Stimulated activated CD8-positive, alpha-beta memory T cell treated with anti-CD3 and anti-CD28 coated beads, Interleukin-4, amount 100 ng/mL, for 24 hours (primary cell): ENCODE data around the gene NUDT7.

Experiments used
- DNase-seq: peaks from one replicate; pipeline ENCODE4 v3.0.0-alpha.2; 2020; ENCODE audit warnings: low read depth

NUDT7 gene

DNA sequence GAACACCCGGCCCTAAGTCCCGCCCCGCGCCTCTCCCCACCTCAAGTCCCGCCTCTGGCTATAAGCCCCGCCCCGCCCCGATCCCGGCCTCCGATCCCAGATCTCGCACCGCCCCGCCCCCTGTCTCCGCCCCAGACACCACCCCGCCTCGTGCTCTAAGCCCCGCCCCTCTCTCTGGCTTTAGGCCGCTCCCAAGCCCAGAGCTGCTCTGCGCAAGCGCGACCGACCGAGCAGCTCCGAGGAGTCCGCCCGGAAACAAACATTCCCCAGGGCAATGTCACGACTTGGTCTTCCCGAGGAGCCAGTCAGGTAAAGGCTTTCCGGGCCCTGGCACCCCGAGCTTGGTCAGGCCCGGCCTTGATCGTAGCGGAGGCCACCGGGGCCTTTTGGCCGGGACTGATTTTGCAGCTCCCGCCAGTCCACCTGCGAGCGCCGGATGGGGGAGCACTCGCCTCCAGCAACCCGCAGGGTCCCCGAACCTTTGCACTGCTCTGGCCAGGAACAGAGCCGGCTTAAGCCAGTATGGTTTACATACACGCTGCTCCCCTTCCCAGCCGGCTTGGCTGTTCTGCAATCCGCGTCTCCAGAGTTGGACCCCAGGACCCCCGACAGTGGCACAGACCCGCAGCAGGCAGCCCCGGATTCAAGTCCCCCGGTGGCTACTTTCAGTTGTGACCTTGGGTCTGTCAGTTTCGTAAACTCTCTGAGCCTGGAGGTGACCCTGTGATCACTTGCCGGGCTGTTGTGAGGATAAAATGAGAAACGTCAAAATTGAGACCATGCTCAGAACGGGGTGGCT, at the start of gene NUDT7:
NUDT7 (plus strand) TSS at position 206 of the 799 bp plus-strand sequence; CDS start at position 275, 69 bp downstream.
- DNase-seq = peak; percentile 97

DNA sequence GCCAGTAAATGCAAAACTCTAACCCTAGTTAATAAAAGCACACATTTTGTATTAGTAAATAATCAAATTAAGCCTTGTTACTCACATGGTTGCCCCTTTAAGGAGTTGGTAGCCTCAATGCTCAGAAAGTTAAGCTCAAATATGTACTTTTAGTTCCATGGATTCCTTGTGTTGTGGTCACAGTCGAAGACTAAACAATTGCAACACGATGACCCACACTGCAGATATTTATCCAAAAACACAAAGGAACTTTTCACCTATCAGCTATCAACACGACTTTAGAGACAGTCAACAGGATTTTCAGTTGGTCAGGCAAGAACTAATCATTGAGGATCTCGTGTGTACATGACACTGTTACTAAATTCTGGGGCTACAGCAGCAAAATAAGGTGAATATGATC, 47.4 kb upstream of the NUDT7 start:
- no peak for DNase-seq

DNA sequence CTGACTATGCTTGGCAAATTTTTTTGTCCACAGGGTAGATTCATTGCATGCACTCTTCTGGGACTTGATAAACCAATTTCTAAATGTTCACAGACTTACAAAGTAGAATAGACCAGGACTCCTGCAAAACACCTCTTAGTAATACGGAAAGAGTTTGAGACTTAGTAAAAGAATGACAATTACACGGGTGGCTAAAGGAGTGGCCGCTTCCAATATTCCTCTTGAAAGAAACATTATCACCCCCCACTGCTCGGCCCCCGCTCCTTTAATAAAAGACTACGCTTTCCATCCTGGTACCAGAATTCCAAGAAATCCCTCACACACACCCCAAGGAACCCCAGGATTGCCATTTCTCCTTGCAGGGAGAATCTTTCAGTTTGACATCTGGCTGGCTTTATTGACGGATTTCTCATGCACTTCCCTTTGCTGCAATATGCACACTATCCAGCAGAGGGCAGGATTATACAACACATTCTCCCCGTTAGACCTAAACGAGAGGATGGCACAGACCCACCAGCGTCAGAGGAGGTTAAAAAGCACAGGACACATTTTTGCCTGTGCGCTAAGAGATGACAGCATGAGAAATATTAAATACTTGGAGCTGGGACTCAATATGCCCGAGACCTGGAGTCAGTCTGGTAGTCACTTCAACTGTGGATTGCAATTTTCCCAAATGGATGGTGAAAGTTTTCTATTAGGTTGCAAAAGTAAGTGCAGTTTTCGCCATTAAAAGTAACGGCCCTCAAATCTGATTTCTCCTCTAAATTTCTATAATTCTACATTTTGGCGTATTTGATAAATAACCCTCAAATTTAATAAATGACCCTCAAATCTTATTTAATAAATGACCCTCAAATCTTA, 46.6 kb upstream of the NUDT7 start:
- peak; percentile 32 for DNase-seq

DNA sequence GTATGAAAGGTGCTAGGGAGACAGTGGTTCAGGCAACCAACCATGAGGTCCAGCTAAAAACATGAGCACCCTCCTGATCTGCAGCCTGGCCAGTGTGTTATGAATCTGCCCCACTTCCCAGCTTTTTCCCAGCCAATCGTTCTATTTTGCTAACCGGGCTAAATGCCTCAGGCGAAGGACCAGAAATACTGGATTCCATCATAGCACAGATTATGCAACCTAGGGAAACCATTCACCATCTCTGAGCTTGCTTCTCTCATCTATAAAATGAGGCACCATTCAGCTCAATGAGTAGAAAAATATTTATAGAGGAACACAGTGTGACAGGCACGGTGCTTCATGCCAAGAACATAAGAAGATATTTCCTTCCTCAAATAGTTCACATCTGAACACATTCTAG, 45.2 kb upstream of the NUDT7 start:
- DNase-seq = no peak

DNA sequence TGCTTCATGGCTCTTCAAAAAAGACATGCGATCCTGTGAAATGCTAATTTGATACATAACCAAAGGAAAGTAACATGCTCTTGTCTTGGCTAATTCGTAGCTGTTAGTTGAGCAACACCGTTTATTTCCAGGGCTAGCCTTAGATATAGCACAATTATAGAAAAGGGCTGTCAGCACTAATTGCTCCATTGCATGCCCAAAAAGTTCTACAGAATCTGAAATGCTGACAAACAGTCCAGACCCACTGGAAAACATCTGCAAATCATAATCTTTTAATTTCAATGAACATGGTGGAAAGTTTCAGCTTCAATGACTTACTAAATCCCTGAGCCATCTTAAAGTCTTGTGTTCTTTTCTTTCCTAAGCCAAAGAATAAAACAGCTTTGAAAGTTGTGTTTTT, 42.9 kb upstream of the NUDT7 start:
- DNase-seq = no peak

DNA sequence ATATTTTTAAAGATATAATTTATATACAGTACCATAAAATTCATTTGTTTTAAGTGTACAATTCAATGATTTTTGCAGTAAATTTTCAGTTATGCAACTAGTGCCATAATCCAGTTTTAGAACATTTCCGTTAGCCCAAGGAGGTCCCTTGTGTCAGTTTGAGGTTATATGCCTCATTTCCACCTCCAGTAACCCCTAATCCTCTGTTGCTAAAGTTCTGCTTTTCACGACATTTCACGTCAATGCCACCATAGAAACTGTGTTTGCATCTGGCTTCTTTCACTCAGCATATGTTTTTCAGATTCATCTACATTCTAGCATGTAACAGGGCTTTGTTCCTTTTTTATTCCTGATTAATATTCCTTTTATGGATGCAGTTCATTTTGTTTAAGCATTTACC, 42.4 kb upstream of the NUDT7 start:
- DNase-seq = no peak

DNA sequence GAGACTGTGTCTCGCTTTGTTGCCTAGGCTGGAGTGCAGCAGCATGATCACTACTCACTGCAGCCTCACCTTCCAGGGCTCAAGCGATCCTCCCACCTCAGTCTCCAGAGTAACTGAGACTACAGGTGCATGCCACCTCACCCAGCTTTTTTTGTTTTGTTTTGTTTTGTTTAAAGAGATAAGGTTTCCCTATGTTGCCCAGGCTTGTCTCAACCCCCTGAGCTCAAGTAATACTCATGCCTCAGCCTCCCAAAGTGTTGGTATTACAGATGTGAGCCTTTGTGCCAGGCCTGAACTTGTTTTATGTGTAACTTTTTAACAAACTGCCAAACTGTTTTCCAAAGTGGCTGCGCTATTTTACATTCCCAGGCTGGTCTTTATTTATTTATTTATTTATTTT, 41.8 kb upstream of the NUDT7 start:
- no peak for DNase-seq

DNA sequence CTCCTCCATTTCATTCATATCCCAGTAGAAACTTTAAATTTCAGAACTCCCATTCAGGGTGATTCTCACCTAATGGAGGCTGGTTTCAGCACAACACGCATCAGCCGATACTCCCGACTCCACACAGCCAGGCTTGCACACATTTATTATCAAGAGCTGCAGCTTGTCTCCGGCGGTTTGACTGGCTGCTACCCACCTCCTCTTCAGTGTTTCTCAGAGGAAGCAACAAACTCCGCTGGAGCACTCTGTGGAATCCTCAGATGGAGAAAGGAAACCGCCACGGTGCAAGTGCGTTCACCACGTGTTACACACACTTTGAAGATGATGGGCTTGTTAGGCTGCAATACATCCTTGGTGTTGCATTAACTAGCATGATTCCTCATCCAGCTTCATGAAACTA, 39.7 kb upstream of the NUDT7 start:
- DNase-seq = no peak

DNA sequence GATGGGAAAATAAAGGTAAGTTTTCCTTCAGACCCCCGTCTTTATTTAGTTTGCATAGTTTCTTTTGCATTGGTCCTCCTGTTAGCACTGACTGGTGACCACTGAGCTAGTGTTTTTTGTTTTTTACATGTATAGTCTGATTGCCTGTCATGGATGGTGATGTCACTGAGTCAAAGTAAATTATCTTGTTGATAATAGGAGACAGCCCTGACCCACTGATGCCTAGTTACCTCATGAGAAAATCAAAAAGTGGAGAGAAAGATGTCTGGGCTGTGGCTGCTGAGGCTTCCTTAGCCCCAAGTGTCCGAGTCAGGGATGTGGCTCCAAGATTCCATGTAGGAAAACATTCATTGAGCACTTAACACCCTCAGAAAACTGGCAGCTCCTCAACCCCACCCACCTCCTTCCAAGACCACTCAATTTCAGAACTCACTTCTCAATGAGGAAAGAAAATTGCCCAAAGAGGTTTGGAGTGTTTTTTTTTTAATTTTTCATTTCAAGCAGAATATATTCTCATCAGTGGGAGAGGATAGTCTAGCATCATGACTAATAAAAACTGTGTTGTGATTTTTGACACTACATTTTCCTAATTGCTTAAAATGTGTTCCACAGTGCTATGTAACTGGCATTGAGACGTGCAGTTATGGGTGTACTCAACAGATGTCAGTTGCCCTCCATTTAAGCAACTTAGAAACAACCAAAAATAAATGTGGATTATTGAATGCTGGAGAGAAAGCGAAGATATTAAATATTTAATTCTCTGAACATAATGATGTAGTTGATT, 38.7 kb upstream of the NUDT7 start:
- DNase-seq = no peak

DNA sequence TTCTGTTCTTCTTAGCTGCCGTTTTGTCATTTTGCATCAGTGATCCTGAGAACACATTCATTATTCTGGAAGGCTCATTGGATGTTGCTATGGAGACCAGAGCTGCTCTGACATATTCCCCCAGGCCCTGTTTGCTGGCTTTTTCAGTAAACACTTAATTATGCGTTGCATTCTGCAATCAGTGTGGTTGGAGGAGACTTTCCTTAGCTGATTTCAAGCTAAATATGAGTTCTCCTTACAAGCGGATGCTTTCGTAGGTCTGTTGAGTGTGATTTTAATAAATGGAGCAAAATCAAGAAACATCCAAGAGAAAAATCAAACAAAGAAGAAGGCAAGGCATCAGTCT, 38.2 kb upstream of the NUDT7 start:
- DNase-seq = no peak

DNA sequence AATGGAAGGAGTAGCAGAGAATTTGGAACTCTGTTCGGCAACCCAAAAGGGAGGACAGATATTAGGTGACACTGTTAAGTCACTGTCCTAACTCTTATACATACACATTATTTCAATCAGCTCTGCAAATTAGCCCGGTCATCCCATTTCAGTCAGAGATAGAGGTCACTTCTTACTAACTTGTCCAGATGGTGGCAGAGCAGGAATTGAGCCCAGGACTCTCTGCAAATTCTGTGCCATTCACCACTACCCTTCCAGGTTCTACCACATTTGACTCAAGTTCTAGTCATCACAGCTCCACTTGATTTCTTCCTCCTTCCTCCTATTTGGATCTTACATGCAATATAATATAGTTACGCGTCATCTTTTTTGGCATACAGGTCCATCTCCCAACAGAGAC, 35.9 kb upstream of the NUDT7 start:
- no peak for DNase-seq

DNA sequence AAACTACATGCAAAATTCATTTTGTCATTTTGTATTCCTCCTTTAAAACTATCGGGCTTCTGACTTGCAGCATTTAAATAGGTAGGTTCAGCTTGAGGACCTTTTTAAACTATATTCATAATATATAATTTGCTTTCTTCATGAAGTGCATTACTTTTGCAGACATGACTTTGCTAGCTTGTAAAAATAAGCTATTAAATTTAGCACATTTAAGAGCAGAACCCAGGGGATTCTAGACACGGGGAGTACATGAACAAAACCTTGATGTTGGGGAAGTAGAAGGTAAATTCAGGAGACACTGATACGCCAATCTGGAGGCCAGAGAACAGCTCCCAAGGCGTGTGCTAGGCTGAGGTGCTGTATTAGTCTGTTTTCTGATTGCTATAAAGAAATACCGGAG, 32.3 kb upstream of the NUDT7 start:
- DNase-seq = no peak

DNA sequence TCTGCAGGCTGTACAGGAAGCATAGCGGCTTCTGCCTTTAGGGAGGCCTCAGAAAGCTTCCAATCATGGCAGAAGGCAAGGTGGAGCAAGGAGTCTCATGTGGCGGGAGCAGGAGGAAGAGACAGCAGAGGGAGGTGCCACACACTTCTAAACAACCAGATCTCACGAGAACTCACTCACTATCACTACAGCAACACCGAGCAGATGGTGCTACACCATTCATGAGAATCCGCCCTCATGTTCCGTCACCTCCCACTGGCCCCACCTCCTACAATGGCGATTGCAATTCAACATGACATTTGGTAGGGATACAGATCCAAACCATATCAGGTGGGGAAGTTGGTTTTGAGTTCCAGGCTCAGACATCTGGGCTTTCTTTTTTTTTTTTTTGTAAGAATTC, 31.9 kb upstream of the NUDT7 start:
- DNase-seq = no peak

DNA sequence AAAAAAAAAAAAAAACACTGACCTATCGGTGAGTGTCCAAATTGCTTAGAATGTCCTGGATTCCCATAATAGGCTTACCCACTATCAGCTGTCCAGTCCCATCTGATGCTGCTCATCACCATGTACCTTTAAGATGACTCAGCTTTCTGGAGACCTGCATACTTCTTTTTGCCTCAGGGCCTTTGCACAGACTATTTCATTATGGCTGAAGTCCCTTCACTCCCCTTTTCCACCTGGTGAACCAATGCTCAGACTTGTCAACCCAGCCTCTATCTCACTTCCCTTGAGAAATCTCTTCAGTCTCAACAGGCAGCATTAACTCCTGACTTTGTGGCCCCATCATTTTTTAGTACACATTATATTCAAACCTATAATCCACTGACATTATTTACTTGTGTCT, 29.7 kb upstream of the NUDT7 start:
- DNase-seq = no peak

DNA sequence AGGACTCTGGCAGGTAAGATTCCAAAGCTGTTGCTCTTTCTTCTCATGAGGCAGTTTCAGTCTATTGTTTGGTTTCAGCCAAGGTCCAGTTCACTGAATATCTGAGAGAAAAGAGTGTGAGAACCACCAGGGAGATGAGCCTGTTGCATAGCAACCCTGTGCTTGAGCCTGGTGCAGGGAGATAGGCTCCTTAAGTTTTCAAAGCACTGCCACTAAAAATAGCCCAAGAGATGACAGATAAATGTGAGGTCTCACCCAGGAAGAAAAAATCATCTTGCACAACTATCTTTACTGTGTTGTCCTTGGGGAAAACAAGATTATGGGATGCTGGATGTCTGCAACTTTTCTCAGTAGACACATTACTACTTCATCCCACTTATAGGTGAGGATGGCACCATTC, 26.2 kb upstream of the NUDT7 start:
- no peak for DNase-seq

DNA sequence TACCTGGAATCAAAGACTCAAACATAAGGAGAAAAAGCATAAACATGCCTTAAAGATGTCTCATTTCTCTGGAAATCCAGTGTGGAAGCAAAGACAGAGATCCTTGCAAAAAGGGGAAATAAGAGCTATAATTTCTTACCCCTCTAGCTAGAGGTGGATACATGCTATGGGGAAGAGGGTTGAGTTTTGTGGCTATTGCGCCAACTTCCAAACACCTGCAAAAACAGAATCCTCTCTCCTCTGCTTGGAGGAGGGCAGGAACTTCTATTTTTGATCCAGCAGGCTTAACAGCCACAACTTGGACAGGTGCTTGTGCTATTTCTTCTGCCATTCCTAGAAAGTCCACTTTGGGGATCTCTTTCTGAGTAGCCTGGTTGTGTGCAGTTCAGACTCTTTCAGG, 21.5 kb upstream of the NUDT7 start:
- no peak for DNase-seq

DNA sequence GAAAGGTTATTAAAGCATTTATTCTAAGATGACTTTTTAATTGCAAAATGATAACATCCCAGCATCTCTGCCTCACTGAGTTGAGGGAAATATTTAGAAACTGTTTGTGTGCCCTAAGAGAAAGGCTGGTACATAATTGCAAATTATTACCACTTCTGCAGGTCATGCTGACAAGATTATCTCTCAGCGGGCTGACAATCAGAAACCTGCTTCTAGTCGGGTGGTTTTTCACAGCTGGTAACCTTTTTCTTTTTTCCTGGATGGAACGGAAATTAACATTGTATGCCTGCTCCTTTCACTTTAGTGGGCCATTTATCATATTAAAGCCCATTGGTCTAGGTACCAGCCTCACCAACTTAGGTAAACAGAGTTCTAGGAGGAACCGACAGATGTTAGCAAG, 17.0 kb upstream of the NUDT7 start:
- DNase-seq = no peak

DNA sequence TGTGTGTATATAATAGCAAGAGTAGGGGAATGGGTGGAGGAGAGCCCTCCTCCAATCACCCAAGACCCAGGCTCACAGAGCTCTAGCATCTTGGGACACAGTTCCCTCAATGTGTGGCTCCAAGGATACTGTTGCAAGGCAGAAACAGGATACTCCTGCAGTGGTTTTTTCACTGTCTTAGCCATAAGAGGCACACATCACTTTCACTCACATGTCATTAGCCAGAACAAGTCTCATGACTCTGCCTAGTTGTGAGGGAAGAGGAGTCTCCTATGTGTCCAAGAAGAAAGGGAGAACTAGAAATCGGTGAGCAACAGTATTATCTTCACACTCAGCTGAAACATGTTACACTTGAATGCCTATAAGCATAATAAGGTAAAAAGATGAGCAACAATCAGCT, 11.1 kb upstream of the NUDT7 start:
- DNase-seq = no peak

DNA sequence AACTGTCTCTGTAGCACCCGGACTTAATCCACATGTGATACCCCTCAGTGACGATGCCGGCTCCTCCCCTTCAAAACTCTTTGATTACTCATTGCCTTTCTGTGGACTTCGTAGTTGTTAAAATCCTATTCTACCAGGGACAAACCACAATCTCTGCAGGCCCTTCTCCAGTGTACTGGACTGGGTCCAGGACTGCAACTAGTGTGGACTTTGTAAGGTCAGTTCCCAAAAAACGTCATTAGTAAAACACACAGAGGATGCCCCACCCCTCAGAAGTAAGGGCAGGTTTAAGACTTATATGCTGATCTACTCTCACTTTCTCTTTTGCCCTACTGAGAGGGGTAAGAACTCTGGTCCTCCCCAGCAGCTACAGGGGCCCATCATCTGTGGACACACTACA, 10.5 kb upstream of the NUDT7 start:
- no peak for DNase-seq

DNA sequence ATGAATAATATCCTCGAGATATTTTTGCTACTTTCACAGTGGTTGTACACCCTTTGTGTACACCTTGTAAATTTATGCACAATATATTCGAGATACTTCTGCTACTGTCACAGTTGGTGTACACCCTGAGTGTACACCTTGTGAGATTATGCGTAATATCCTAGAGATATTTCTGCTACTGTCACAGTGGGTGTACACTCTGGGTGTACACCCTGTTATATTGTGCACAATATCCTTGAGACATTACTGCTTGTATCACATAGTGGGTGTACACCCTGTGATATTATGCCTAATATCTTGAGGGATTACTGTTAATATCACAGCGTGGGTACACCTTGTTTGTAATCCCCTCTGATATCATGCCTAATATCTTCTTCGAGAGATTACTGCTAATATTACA, 7.2 kb upstream of the NUDT7 start:
- DNase-seq = no peak

DNA sequence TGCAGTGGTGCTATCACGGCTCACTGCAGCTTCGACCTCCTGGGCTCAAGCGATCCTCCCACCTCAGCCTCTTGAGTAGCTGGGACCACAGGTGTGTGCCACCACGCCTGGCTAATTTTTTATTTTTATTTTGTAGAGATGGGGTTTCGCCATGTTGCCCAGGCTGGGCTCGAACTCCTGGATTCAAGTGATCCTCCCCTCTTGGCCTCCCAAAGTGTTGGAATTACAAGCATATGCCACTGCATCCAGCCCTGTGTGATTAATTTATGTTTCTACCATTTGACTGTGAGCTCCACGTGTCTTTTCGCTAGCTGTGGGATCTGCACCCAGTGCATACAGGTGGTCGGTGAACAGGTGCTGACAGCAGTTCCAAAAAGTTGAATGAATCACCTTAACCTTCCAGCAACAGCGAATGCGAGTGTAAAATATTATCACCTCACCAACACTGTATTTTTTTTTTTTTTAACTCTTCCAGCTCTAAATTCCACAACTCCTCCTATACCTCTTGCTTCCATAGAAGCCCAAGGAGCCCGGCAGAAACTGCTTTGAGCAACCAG, 484 bp upstream of the NUDT7 start:
- no peak for DNase-seq

DNA sequence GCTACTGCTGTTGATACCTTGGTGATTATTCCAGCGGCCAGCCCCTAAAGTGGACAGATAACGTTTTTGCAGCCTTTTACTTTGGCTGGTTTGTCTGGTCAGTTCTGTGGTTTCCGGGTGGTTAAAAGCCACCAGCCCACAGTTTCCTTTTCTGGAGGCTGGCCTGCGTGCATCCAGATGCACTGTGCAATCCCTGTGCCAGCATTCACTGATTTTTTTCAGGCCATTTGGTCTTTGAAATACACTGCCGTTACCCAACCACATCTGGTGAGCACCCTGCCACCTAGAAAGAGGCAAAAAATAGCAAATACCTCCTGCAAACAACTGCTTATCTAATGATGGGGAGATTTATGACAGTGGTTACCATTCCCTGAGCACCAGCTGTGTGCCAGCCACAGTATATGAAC, 797 bp downstream of the NUDT7 start:
- no peak for DNase-seq

DNA sequence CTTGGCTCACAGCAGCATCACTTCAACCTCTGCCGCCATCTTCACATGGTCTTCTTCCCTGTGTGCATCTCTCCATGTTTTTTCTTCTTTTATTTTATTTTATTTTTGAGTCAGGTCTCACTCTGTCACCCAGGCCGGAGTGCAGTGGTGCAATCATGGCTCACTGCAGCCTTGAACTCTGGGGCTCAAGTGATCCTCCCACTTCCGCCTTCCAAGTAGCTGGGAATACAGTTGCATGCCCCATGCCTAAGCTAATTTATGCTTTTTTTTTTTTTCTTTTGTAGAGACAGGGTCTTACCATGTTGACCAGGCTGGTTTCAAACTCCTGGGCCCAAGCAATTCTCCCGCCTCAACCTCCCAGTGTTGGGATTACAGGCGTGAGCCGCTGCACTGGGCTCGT, 1.9 kb downstream of the NUDT7 start:
- no peak for DNase-seq
